ES-I3 (cell line): ENCODE data around the gene TRAPPC10.

Experiments used
- H3K36me3 ChIP-seq: 2 replicates; pipeline ENCODE4 v1.6.1; 2013; ENCODE audit warnings: mild to moderate bottlenecking, low read length, control low read depth, moderate library complexity; ENCODE audit not compliant: insufficient read depth
- H3K4me1 ChIP-seq: 2 replicates; pipeline ENCODE4 v1.6.1; 2013; ENCODE audit warnings: mild to moderate bottlenecking, control low read depth, low read length; ENCODE audit not compliant: insufficient read depth
- H3K9ac ChIP-seq: 2 replicates; pipeline ENCODE4 v1.6.1; 2013; ENCODE audit warnings: low read depth, mild to moderate bottlenecking, low read length, moderate library complexity
- H3K9me3 ChIP-seq: 2 replicates; pipeline ENCODE4 v1.6.1; 2013; ENCODE audit warnings: mild to moderate bottlenecking, low read length, moderate library complexity; ENCODE audit not compliant: control insufficient read depth, insufficient read depth

Gene TRAPPC10

DNA sequence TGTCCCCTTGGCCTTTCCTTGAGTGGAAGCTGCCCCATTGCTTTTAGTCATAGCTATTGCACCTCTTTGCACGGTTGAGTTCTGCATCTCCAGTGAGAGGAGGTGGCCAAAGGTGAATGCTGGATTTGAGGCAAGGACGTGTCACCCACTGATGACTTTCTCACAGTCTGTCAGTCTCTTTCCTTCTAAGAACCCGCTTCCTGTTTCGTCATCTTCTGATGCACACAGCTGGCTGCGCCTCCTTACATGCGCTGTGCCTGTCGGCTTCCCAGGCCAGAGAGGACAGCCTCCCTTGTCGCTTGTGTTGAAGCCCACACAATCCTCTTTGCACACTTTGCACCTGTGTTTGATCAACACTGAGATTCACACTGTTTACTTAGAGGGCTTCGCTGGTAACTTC lies 53.3 kb downstream of the TRAPPC10 start:
- H3K9ac ChIP-seq, result no peak overlapping the region
- no peaks in the 10 kb centered on the region for H3K4me1 ChIP-seq
- H3K36me3 ChIP-seq, result no peaks in the 10 kb centered on the region; the same call in 1 of the 2 replicates

DNA sequence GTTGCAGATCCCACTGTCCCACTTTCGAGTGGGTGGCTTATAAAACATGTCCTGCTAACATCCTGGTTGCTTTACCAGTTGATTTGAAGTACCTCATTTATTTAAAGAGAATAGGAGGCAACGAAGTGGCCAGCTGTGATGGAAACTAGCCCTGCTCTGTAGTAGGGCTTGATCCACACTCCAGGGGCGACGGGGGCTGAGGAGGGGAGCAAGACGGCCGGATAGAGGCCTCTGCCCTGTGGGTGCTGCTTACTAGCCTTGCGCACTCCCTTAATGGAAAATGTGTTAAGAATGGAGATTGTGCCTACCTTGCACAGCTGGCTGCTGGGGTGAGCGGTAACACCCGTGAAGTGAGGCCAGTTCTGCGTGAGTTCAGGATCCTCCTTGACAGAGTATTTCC lies 54.0 kb downstream of the TRAPPC10 start:
- no peaks in the 10 kb centered on the region for H3K9me3 ChIP-seq
- no peaks in the 10 kb centered on the region; the same call in 1 of the 2 replicates for H3K36me3 ChIP-seq
- no peak overlapping the region for H3K9ac ChIP-seq
- H3K4me1 ChIP-seq, result no peaks in the 10 kb centered on the region

More for the DNA sequence above, 53.3 kb downstream of the TRAPPC10 start:
- no peaks in the 10 kb centered on the region for H3K9me3 ChIP-seq

DNA sequence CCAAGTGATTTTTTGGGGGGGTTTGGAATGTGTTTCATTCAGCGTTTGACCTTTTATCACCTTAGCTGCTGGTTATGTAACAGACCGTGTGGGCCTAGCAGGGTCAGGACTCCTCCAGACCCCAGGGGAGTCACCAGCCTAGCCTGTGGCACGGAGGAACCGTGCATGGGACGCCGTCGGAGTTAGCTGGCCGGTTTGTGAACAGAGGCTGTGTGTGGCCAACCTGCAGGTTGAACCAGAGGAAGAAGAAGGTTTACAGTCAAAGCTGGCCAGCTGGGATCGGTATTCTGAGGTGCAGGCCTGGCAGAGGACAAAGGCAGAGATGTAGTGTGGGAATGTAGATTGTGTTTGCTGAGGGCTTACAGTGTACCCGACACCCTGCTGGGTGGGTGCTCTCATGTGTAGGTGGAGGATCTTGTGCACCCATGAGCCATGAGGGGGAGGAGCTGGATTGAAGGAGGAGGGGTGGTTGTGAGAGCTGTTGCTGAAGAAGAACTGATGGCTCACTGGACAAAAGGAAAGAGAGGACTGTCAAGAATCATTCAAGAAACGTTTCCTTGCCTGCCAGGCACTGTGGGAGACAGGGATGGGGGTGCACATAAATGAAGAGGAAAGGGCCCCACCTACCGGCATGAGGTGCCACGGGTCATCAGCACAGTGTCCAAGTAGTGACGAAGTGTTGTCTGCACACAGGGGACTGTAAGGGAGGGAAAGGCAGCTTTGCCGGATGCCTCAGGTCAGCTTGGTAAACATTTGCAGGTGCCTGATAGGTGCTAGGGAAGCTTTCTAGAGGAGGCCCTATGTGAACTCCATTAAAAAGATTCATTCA lies 55.1 kb downstream of the TRAPPC10 start:
- no peaks in the 10 kb centered on the region for H3K4me1 ChIP-seq
- no peaks in the 10 kb centered on the region; the same call in 1 of the 2 replicates for H3K36me3 ChIP-seq
- no peaks in the 10 kb centered on the region for H3K9me3 ChIP-seq
- H3K9ac ChIP-seq, result no peak overlapping the region

DNA sequence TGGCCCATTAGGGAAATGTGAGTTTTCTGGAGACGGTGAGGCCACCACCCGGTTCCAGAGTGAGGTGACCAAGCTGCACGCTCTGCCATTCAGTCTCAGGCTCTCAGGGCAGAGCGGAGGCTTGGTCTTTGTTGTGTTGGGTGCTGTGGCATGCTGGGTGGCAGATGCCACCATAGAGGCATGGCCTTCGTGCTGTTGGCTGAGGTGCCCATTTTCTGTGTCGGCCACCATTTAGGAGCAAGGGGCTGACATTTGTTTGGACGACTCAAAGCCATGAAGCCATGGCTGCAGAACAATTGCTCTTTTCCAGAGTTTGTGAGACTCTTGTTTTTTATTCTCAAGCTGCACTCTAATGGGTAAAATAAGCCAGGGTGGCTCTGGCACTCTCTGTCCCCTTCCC lies 58.3 kb downstream of the TRAPPC10 start:
- Histone ChIP-seq H3K9me3 (no peaks in the 10 kb centered on the region), H3K9ac (no peak overlapping the region), H3K4me1 (no peaks in the 10 kb centered on the region), H3K36me3 (no peaks in the 10 kb centered on the region; the same call in 1 of the 2 replicates)

DNA sequence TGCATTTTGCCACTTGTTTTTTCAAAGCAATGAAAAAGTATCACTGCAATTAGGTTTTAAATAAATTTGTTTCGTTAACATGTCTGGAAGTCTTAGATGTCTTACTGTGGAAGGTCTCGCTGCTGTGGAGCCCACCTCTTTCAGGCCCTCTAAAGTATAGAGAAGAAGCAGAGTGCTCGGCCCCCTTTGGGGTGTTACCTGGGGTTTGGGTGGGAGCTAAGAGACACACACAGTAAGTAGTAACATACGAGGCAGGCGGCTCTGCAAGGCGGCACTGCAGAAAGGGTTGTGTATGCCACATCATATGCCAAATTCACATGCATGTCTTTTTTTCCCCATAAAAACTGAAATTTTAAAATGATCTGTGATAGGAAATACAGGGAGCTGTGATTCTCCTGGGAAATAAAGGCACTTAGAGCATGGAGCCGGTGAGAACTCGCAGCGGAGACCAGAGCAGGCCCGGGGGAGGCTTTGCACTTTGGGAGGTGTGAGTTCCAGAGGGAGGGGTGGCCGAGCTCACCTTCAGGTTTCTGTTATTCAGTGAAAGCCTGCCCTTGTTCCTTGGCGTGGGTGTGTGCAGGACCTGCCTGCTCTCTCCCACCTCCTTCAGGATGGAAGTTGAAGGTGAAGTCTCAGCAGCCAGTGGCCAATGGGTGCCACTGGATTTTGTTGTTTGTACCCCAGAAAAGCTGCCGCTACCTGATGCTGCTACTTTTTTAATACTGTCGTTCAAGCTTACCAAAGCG lies 59.4 kb downstream of the TRAPPC10 start:
- H3K36me3 ChIP-seq, result peaks cover 4% of the 10 kb centered on the region
- no peaks in the 10 kb centered on the region for H3K9me3 ChIP-seq
- no peak overlapping the region for H3K9ac ChIP-seq
- no peaks in the 10 kb centered on the region for H3K4me1 ChIP-seq

DNA sequence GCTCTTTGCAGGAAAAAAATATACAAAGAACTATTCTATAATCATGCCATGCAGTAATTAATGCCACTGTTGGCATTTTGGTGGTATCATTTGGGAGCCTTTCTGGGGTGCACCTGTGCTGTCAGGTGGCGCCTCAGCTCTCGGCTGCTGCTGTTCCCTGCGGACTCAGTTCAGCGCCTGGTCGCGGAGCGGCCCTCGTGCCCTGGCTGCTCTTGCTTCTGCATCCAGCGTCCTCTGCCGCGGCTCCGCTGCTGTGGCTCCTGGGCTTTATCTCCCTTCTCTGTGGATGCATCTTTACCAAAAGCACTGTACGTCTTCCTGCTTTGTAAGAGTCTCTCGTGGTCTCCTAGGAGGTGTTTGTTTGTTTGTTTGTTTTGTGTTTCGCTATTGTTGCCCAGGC lies 60.0 kb downstream of the TRAPPC10 start:
- H3K9me3 ChIP-seq, result no peaks in the 10 kb centered on the region
- peaks cover 6% of the 10 kb centered on the region for H3K36me3 ChIP-seq
- no peak overlapping the region for H3K9ac ChIP-seq
- no peaks in the 10 kb centered on the region for H3K4me1 ChIP-seq

DNA sequence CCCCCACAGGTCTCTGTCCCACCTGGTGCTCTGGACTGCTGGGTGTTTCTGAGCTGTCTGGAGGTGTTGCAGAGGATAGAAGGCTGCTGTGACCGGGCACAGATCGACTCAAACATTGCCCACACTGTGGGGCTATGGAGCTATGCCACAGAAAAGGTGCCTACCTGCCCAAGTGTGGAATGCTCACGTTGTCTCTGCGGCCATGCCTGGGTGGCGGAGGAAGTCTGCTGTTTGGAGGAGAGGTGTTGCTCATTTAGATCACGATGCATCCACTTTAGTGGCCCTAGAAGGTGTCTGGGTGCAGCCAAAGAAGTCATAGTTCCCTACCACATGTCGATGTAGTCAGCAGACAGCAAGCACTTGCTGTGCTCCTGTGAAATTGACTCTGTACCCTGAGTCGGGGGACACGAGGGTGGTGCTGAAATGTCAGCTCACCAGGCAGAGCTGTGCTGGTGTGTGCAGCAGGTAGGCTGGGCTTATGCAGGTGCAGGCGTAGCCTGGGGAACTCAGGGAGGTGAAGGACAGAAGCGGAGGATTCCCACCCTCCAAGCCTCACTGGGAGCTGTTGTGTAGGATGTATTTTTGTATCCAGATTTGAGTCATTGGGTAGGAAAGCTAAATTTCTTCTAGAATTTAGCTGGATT lies 62.3 kb downstream of the TRAPPC10 start:
- Histone ChIP-seq H3K4me1 (0 out of 2 replicates have a peak, but pooled peaks cover 5% of the 10 kb centered on the region), H3K9ac (no peak overlapping the region), H3K36me3 (peaks cover 13% of the 10 kb centered on the region), H3K9me3 (no peaks in the 10 kb centered on the region)

DNA sequence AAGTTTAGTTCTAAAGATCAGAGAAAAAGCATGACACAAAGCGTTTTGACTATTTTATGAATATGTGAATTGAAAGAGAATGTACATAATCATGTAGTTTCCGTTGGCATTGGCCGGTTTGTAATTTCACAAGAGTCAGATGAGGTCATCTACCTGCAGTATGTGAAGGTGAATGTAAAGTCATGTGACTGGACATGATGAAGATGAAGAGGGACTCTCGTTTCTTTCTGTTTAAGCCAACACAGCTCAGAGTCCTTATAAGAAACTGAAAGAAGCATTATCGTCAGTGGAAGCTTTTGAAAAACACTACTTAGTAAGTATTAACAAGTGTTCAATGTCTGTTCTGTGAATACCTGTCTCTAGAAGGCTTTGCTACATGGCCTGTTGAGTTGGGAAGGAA lies 64.2 kb downstream of the TRAPPC10 start:
- H3K36me3 ChIP-seq, result peaks cover 17% of the 10 kb centered on the region
- H3K9ac ChIP-seq, result no peak overlapping the region
- no peaks in the 10 kb centered on the region for H3K9me3 ChIP-seq
- 0 out of 2 replicates have a peak, but pooled peaks cover 5% of the 10 kb centered on the region for H3K4me1 ChIP-seq

DNA sequence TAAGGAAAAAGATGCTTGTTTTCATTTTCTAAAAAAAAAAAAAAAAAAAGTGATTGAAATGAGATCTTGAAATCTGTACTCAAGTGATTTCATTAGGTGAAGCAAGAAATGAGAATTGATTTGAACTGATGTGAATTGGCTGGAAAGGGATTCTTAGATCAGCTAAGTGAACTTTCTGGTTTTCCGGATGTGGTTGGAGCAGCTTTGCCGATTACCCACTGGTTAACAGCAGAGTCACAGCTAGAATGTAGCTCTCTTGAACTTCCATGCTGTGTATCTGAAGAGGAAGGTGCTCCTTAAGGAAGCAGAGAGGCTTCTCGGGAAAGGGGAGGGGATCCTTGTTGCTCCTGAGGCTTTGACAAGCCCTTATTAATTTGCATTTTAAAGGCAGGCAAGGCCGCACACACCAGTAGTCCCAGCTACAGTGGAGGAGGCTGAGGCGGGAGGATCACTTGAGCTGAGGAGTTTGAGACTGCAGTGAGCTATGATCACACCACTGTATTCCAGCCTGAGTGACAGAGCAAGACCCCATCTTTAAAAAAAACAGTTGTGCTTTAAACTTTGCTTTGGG lies 66.4 kb downstream of the TRAPPC10 start:
- Histone ChIP-seq H3K4me1 (0 out of 2 replicates have a peak, but pooled peaks cover 5% of the 10 kb centered on the region), H3K9me3 (no peaks in the 10 kb centered on the region), H3K9ac (no peak overlapping the region), H3K36me3 (peaks cover 27% of the 10 kb centered on the region)

DNA sequence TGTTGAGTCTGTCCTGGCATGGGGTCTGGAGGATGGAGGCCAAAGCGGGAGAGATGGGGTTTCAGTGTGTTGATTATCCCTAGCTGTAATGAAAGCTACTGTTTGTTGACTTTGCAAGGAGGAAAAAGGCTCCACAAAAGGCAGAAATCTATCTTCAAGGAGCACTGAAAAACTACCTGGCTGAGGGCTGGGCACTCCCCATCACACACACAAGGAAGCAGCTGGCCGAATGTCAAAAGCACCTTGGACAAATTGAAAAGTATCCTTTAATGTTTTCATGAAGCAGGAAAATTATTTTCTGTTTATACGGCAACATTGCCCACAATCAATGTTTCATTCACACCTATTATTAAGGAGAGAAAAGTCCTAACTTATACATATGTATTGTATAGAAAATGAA lies 67.3 kb downstream of the TRAPPC10 start:
- H3K9me3 ChIP-seq, result no peaks in the 10 kb centered on the region
- 0 out of 2 replicates have a peak, but pooled peaks cover 5% of the 10 kb centered on the region for H3K4me1 ChIP-seq
- peaks cover 34% of the 10 kb centered on the region for H3K36me3 ChIP-seq
- no peak overlapping the region for H3K9ac ChIP-seq

DNA sequence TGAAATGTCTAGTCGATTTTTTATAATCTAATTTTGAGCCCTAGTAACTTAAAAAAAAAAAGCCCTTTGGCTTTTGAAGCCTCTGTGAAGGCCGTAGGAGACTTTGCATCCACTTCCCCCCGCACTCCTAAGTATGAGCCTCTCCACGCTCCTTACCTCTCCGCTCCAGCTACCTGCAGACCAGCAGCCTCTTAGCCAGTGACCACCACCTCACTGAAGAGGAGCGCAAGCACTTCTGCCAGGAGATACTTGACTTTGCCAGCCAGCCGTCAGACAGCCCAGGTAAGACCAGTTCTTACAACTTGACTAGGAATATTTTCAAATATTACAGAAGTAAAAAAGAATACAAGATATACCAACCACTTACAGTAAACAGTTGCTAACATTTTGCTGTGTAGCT lies 67.7 kb downstream of the TRAPPC10 start:
- H3K36me3 ChIP-seq, result peaks cover 34% of the 10 kb centered on the region
- 0 out of 2 replicates have a peak, but pooled peaks cover 5% of the 10 kb centered on the region for H3K4me1 ChIP-seq
- no peaks in the 10 kb centered on the region for H3K9me3 ChIP-seq
- no peak overlapping the region for H3K9ac ChIP-seq

DNA sequence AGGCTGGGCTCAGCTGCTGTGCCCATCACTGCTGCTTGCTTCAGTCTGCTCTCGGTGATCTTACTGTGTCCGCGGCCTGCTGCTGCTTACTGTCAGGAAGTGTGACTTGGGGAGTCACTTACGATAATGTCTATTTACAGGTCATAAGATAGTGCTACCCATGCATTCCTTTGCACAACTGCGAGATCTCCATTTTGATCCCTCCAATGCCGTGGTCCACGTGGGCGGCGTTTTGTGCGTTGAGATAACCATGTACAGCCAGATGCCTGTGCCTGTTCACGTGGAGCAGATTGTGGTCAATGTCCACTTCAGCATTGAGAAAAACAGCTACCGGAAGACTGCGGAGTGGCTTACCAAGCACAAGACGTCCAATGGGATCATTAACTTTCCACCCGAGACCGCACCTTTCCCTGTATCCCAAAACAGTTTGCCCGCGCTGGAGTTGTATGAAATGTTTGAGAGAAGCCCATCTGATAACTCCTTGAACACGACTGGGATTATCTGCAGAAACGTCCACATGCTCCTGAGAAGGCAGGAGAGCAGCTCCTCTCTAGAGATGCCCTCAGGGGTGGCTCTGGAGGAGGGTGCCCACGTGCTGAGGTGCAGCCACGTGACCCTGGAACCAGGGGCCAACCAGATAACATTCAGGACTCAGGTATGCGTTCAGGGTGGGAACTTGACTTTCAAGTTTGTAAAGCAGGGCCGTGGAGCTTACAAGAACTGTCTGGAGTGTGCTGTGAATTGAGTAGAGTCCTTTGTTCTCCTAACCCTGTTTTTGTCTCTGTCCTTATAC lies 70.7 kb downstream of the TRAPPC10 start:
- H3K4me1 ChIP-seq, result 0 out of 2 replicates have a peak, but pooled peaks cover 5% of the 10 kb centered on the region
- no peak overlapping the region for H3K9ac ChIP-seq
- H3K36me3 ChIP-seq, result peaks cover 28% of the 10 kb centered on the region
- no peaks in the 10 kb centered on the region for H3K9me3 ChIP-seq

DNA sequence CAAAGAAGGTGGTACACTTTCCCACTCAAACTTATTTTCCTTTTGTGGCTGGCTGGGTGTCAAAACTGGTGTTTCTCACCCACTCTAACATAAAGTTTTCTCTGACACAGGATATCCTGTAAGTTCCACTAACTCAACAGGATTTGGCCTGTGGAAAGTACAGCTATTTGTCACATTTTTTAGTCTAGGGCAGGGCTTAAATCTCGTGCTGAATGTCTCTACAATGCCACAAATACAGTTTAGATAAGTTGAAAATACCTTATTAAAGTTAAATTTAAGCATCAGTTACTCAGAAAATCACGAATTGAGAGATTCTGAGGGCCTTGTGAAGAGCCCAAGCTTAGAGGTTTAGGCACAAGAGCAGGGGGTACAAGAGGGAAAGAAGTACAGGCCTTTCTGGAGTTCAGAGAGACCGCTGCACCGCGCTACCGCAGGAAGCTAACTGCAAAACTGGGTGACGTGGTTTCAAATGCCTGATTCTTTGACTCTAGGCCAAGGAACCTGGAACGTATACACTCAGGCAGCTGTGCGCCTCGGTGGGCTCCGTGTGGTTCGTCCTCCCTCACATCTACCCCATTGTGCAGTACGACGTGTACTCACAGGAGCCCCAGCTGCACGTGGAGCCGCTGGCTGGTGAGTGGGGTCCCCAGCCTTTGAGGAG lies 71.7 kb downstream of the TRAPPC10 start:
- peaks cover 28% of the 10 kb centered on the region for H3K36me3 ChIP-seq
- H3K4me1 ChIP-seq, result no peaks in the 10 kb centered on the region
- no peaks in the 10 kb centered on the region for H3K9me3 ChIP-seq
- no peak overlapping the region for H3K9ac ChIP-seq
